AG04450 (cell line): ENCODE data around the gene TXNRD2. TPM values are rescaled to one million over a fixed set of nuclear protein-coding genes. Genes with fewer than 3 reads are reported as not detected.

Source experiments
- CTCF ChIA-PET: fragments of 300-600, 350-600 bp; formaldehyde crosslinking; extraction: SDS; loops from one replicate; lab custom pipeline; 2022; ENCODE audit warnings: antibody characterized with exemption, inconsistent platforms; lab: Charles Lee
- POLR2A ChIA-PET: fragments of 350-600 bp; formaldehyde crosslinking; extraction: SDS; loops from one replicate; lab custom pipeline; 2021; ENCODE audit warnings: antibody characterized with exemption, inconsistent platforms; lab: Yijun Ruan, JAX
- DNase-seq: peaks from one replicate; pipeline ENCODE4 v3.0.0-alpha.2; 2011; ENCODE audit warnings: low read depth, low spot score
- H3K27ac ChIP-seq: one replicate; pipeline ENCODE4 v1.5.1; 2012; ENCODE audit warnings: low read depth, low read length, control low read depth
- H3K27me3 ChIP-seq: one replicate; pipeline ENCODE4 v1.6.0; 2012; ENCODE audit warnings: low read length; ENCODE audit not compliant: control insufficient read depth, insufficient read depth
- H3K4me3 ChIP-seq: 2 replicates; pipeline ENCODE4 v1.5.1; 2011; ENCODE audit warnings: mild to moderate bottlenecking, low read depth, low read length, control low read depth
- H3K9me3 ChIP-seq: 2 replicates; pipeline ENCODE4 v1.5.1; 2012; ENCODE audit warnings: low read length; ENCODE audit not compliant: control insufficient read depth, insufficient read depth
- polyA plus RNA-seq: library from polyadenylated mRNA; depleted of rRNA; stranded (reverse); fragments of >200 nt; gene quantifications from 2 replicates; pipeline ENCODE4 v1.2.3, GENCODE V29; 2011
- TF ChIP-seq, protein P1 (sequence below): IDR thresholded peaks from 2 replicates; pipeline ENCODE4 v1.5.1; 2011; ENCODE audit warnings: low read depth, low read length, control low read depth, inconsistent platforms

TXNRD2 gene
- polyA plus RNA-seq, 1 experiment: 13.3 TPM

DNA sequence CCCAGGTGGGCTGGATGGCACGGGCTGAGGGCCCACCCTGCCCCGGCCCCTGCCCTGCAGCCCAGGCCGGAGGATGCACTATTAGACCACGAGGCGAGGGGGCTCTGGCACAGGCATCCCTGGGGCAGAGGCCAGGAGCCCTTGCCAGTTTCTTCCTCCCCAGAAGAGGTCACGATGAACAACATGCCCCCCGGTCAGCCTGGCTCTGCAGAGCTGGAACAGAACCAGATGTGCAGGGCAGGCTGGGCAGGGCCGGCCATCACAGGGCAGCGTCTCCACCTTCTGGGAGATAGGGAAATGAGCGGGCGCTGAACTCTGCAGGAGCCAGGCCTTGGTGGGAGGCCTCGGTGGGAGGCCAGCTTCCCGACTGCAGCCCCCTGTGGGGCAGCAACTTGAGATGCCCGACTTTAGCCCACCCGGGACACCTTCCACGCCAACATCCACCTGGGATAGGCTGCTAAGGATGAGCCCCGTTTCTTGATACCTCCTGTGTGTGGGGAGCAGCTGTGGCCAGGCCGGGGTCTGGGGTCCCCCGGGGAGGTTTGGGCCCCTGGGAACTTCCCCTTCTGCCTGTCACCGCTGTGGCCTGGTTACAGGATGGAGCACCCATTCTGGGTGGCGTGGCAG is 65.2 kb downstream of the TXNRD2 start:
- CTCF ChIA-PET: no interaction called here
- DNase-seq: no peak
- no peaks in the 10 kb centered on the region; the same call in 1 of the 2 replicates for H3K9me3 ChIP-seq
- no peak overlapping the region for H3K27ac ChIP-seq
- TF ChIP-seq, protein P1, sequence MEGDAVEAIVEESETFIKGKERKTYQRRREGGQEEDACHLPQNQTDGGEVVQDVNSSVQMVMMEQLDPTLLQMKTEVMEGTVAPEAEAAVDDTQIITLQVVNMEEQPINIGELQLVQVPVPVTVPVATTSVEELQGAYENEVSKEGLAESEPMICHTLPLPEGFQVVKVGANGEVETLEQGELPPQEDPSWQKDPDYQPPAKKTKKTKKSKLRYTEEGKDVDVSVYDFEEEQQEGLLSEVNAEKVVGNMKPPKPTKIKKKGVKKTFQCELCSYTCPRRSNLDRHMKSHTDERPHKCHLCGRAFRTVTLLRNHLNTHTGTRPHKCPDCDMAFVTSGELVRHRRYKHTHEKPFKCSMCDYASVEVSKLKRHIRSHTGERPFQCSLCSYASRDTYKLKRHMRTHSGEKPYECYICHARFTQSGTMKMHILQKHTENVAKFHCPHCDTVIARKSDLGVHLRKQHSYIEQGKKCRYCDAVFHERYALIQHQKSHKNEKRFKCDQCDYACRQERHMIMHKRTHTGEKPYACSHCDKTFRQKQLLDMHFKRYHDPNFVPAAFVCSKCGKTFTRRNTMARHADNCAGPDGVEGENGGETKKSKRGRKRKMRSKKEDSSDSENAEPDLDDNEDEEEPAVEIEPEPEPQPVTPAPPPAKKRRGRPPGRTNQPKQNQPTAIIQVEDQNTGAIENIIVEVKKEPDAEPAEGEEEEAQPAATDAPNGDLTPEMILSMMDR: no peak
- POLR2A ChIA-PET: no interaction called here
- H3K4me3 ChIP-seq: no peak overlapping the region
- no peaks in the 10 kb centered on the region for H3K27me3 ChIP-seq

DNA sequence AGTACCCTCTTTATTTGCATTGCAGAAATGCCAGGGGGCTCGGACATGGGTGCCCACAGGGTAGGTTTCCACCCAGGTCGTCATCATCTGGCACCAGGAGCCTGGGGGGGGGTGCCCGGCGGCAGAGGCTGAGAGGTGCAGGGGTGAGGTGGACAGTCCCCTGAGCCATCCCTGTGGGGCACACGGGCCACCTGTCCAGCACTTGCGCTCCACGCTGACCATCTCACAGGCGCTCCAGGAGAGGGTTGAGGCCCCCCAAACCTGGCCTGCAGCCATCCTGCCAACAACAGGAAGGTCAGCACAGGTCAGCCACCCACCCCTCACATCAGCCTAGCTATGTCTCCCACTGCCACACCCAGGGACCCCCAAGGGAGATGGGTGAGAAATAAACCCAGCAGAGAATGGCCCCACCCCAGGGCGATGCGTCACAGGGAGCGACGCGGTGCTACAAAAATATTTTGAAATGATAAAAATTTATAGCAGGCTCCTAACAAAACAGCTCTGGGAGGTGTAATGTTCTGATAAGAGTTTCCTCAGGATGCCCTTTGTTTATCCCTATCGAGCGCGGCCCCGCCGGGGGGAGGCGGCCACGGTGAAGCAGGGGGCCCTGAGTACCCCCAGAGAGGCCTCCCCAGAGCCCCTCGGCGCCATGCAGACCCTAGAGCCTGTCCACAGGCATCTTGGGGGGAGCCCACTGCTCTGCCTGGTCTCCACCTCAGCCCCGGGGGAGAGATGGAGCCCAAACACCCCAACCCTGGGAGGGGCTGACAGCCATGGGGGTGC is 65.9 kb downstream of the TXNRD2 start:
- ChIA-PET POLR2A (no interaction called here), CTCF (no interaction called here)
- no peak overlapping the region for H3K4me3 ChIP-seq

DNA sequence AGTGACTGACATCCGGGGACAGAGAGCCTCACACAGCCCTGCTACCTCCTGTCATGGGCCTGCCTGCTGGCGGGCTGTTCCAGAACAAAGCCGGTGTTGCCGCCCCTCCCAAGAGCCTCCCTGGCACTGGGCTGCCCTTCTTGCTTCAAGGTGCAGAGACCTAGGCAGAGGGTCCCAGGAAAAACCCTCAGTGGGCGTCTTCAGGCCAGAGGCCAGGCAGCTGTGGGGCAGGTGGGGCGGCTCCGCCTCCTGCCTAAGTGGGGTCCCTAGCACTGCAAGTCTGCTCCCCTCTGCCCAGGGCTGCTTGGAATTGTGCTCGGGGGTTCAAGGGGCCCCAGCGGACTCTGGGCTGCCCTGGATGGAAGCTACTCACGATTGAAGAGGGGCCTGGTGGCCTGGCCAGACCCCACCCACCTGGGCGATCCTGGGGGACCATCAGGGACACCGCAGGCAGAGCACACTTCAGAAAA is 66.5 kb downstream of the TXNRD2 start:
- Histone ChIP-seq H3K27me3 (no peaks in the 10 kb centered on the region), H3K27ac (no peak overlapping the region), H3K4me3 (no peak overlapping the region), H3K9me3 (no peaks in the 10 kb centered on the region; the same call in 1 of the 2 replicates)
- ChIA-PET CTCF (interaction anchor here (0.8 kb wide), 1 partner anchor 144 kb away, joined by 4 read pairs; no protein-coding TSS in a partner anchor), POLR2A (no interaction called here)
- TF ChIP-seq, protein P1: no peak
- DNase-seq: no peak

More for the DNA sequence above, 65.9 kb downstream of the TXNRD2 start:
- Histone ChIP-seq H3K27ac (no peak overlapping the region), H3K27me3 (no peaks in the 10 kb centered on the region), H3K9me3 (no peaks in the 10 kb centered on the region; the same call in 1 of the 2 replicates)
- DNase-seq: no peak
- TF ChIP-seq, protein P1: no peak

DNA sequence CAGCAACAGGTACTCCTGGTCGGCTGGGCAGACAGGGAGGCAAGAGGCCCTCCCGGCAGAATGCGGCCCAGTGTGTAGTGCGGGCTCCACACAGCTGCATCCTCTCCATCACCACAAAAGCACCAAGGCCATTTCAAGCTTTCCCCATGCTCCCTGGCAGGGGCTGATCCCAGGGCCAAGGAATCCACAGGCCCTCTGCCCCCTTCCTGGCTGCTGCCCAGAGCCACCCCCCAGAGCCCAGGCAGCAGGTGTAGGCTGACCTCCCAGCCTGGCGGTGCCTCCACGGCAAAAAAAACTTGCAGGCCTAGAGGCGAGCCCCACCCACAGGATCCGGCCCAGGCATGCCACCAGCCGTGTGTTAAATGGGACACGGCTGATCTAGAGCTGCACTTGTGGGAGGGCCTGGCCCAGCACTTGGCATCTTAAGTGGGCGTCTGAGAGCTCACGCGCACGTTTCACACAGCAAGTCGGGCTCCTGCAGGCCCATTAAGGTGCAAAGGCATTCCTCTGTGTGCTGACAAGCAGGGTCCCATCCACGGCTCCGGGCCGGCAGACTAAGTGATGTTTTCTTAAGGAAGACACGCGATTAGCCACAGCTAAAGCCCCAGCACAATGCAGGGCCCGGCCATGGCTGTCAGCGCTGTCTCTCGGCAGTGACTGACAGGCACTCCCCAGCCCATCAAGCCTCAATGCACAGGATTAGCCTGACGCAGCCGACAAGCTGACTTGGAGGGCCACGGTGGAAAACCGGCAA is 67.1 kb downstream of the TXNRD2 start:
- DNase-seq: no peak
- CTCF ChIA-PET: interaction anchor here (0.8 kb wide), 1 partner anchor 143 kb away, joined by 4 read pairs; no protein-coding TSS in a partner anchor
- H3K27ac ChIP-seq: no peak overlapping the region

More for the DNA sequence above, 67.1 kb downstream of the TXNRD2 start:
- H3K27me3 ChIP-seq: no peaks in the 10 kb centered on the region
- H3K4me3 ChIP-seq: no peak overlapping the region
- TF ChIP-seq, protein P1: no peak
- no peaks in the 10 kb centered on the region; the same call in 1 of the 2 replicates for H3K9me3 ChIP-seq
- POLR2A ChIA-PET: no interaction called here
